DMS114 treated with DMSO at 0.1 percent for 48 hours (cell line): ENCODE results near the gene CD200.
"Not testable (repeated sequence)": the region's sequence is repeated elsewhere in the genome, so short reads cannot be mapped to it uniquely, and the experiment has no call there.

Source experiments
- DNase-seq: peaks from one replicate; lab custom pipeline; 2025; ENCODE audit not compliant: unreplicated experiment; lab: John Stamatoyannopoulos, UW

Gene CD200

DNA sequence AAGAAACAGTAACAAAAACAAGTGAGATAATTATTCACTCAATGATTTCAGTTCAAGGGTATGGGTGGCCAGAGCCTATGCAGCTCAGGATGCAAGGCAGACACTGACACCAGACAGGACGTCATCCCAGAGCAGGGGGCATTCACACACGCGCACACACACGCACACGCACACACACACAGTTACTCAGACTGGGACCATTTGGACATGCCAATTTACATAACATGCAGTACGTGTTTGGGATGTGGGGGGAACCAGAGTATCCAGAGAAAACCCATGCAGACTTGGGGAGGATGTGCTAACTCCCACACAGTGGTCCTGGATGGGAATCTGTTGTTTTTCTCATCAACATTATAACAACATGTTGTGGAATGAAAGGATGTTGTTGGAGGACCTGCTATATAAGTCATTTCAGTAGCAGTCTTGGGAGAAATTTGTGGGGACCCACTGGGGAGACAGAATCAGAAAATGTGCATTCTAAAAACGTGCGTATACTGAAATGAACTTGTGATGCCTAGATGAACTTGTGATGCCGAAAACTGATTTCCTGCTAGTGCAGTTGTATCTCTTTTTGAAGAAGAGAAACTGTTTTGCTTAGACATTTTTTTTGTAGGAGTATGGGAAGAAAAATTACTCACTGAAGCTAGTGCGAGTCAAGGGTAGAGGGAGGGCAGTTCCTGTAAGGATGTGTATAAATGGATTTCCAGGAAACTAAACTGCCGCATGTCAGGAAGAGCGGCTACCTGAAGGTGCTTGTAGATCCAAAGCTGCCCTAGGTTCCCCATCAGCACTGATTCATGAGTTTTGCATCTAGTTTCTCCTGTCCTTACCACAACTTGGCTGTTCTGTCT lies 25.2 kb downstream of the CD200 start:
- DNase-seq: no peak

DNA sequence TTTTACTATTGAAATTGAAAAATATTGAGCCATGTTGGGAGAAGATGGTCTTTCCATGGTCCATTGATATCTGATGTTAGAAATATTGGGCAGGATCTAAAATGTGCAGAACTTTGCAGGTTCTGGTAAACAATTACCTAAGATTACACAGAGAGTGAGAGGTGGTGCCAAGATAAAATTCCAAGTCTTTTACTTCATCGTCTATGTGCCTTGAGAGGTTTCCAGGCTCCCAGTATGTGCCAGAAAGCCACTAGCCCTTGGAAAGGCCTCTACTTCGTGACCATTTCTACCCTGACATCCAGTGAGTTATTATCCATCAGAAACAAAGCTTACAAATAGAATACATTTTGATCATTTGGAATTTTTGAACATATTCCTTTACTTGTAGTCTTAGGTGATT lies 27.6 kb downstream of the CD200 start:
- no peak for DNase-seq

DNA sequence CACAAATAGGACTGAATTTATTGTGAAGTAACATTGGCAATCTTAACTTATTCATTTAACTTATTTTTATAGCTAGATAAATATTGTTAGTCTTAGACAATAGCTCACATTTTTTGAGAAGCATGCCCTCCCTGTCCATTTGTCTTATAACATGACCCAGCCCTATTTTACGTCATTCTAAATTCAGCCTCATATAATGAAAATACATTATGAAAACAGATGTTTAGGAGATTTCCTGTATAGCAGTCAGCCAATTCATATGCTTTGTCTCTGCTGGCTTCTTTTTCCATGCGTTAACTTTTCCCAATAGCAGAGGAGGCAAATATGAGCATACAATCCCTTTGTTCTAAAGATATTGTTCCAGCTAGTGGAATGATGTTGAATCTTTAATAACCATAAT lies 29.3 kb downstream of the CD200 start:
- no peak for DNase-seq

DNA sequence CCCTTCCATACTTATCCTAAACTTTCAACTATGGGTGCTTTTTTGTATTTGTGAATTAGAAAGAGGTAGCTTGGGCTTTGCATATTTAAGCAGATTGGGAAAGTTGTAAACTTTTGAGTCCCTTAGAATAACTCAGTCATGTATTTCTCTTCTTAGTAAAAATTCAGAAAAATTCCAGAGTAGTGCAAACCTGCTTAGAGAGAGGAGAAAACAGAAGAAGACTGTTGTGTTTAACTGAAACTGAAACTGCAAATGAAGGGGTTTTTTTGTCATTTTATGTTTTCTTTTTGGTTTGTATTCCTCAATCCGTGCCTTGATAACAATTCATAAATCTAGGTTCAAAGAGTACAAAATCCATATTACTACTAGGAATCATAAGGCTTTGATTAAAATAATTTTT lies 31.3 kb downstream of the CD200 start:
- DNase-seq: no peak

DNA sequence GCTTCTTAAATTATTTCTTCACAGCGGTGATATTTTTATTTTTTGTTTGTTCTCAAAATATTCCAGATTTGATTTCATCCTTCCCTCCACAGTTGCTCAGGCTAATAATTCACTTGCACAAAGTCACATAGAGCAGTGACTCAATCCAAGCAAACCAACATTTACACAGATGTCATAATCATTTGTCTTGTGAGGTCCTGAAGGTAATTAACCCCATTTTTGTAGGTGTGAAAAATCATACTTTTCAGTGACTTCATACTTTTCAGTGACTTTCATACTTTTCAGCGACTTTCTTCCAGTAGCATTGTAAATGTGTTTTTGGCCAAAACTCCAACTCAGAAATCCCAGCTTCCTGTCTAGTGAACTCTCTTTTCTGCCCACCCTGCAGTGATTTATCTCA lies 32.1 kb downstream of the CD200 start:
- no peak for DNase-seq

DNA sequence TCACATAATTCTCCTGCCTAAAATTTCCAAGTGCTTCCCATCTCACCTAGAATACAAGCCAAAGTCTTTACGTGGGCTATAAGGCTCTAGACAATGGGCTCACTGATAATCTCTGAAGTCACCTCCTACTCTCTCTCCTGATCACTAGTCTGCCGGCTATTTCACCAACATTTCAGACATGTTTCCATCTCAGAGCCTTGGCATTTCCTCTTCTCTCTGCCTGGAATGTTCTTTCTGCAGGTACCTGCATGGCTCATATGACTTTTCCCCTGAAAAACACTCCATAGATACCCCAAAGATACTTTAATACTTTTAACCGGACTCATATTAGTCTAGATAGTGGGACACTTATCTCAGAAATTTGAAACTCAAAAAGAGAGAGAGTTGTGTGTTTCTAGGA lies 32.7 kb downstream of the CD200 start:
- DNase-seq: no peak

DNA sequence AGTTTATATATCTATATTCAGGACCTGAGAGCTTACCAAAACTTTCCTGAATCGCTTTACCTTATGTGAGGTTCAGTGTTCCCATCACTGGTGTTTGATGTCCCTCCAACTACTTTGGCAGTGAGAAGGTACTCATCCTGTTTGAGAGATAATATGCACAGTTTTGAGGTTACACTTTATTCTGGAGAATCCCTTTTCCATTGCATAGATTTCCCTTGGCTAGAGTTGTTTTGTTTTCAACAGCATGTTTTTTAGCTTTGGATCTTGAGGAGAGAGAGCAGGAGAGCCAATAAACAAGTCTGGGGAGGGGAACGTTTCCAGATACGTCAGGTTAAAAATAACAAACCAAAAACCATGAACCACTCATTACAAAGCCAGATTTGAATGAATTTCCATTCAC lies 33.6 kb downstream of the CD200 start:
- DNase-seq: no peak

DNA sequence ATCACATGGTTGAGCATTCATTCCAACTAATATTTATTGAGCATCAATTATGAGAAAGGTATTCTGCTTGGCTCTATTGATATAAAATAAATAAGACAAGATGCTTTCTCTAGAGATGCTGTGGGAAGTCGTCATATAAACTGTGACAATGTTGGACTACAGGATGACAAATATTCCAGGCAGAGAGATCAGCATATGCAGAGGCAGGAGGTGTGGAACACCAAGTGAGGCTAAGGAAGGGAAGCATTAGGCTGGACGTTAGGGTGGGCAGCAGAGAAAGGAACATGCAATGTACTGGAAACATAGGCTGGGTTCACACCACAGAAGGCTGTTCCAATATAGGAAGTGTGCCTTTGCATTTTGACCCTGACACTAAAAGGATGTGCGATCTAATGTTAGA lies 38.6 kb downstream of the CD200 start:
- no peak for DNase-seq

DNA sequence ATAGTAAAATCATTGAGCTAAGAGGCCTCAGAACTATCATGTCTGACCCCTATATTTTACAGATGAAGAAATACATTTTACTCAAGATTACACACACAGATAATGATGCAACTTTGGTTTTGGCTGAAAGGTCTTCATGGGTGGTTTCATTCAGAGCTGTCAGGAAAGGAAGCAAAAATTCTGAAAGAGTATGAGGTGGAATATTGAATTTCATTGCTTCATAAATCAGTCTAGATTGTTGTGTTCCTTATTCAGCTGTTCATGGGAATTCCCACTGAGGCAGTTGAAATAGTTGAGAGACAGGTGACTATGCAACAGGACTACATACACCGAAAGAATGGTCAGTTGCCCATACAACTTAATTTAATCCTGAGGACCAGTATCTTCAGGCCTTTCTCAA lies 39.4 kb downstream of the CD200 start:
- no peak for DNase-seq

DNA sequence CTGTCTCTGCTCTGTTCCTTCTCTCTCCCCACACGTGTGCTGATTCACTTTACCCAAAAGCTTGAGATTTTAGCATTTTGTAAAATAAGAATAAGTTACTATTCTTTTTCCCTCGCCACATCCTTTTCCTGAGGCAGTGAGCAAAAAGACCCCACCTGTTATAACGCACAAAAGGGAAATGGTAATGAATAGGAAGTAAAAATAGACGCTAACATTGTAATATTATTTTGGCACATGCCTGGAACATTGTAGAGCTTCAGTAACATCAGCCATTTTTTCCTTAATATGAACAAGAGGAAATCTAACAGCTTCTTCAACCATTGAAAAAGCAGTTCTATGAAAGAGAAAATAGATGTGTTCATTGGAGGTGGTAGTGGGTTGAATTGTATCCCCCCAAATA lies 40.5 kb downstream of the CD200 start:
- no peak for DNase-seq

DNA sequence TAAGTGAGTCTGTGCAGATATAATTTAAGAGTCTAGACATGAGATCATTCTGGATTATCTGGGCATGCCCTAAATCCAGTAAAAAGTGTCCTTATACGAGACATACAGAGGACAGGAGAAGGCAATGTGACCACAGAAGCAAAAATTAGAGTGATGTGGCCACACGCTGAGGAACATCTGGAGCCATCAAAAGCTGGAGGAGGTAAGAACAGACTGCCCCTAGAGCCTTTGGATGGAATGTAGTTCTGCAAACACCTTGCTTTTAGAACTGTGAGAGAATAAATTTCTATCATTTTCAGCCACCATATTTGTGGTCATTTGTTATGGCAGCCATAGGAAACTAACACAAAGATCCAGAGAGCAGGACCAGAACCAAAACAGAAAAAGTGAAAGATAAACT lies 41.0 kb downstream of the CD200 start:
- DNase-seq: no peak

DNA sequence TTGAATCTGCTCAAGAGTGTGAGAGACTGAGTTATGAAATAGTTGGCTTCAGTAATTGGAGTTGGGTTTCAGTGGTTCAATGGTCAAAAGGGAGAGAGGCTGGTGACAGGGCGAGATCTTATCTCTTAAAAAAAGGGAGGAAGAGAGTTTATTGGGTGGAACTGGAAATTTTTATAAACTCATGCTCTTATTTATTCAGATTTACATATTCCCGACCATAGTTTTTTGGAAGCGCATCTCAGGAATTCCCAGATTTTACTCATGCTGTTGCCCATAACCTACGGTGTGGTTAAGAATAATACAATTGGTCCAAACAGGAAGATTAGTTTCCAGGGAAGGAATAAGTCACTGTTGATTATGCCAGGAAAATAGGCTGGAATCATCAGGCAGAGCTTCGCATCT lies 41.4 kb downstream of the CD200 start:
- DNase-seq: no peak

DNA sequence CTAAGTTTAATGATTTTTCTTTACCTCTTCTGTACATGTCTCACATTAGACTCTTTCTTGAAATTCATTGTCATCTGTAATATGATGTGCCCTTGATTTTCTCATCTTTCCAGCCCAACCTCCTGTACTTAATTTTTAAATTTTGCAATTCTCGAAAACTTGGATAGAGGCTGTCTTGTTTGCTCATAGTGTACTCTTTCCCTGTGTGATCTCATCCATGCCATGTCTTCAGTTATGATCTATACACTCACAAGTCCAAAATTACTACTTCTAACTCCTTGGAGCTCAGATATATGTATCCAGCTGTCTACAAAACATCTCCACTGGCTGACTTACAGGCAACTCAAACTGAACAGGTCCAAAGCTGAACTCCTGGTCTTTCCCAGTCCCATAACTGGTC lies 42.2 kb downstream of the CD200 start:
- no peak for DNase-seq

DNA sequence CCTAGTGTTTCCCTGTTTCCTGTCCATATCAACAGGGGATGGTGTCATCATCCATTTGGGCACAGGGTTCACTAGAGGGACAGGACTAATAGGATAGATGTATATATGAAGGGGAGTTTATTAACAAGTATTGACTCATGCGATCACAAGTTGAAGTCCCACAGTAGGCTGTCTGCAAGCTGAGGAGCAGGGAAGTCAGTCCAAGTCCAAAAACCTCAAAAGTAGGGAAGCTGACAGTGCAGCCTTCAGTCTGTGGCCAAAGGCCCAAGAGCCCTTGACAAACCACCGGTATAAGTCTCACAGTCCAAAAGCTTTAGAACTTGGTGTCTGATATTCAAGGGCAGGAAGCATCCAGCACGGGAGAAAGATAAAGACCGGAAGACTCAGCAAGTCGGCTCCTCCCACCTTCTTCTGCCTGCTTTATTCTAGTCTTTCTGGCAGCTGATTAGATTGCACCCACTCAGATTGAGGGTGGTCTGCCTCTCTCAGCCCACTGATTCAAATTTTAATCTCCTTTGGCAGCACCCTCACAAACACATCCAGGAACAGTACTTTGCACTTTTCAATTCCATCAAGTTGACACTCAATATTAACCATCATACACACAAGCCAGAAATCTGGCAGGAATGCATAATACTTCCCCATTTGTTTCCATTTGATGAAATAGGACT lies 43.4 kb downstream of the CD200 start:
- DNase-seq: no peak

DNA sequence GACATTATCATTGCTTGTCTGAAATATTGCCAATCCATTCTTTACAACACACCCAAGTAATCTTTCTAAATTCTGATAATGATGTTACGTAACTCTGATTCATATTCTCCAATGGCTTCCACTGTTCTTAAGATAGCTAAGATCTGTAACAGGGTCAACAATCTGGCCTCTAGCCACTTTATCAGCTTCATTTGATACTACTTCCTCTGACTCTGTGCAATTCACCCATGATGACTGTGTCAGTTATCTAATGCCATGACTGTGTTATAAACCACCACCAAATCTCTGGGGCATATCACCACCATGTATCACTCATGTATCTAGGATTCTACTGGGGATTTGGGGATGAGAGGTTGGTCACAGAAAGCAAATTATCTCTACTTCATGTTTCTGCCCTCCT lies 44.0 kb downstream of the CD200 start:
- DNase-seq: no peak

DNA sequence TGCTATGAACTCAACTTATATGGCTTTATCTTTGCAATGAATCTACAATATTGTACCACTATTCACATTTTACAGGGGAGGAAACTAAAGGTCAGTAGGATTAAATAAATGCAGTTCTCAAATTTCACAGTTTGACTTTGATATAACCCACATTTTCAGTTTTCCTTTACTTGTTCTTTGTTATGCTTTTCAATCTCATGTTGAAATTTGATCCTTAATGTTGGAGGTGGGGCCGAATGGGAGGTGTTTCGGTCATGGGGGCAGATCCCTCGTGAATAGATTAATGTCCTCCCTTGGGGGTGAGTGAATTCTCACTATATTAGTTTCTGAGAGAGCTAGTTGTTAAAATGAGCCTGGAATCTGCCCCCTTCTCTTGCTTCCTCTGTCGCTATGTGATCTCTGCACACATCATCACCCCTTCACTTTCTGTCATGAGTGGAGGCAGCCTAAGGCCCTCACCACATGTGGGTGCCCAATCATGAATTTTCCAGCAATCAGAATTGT lies 44.7 kb downstream of the CD200 start:
- DNase-seq: no peak

DNA sequence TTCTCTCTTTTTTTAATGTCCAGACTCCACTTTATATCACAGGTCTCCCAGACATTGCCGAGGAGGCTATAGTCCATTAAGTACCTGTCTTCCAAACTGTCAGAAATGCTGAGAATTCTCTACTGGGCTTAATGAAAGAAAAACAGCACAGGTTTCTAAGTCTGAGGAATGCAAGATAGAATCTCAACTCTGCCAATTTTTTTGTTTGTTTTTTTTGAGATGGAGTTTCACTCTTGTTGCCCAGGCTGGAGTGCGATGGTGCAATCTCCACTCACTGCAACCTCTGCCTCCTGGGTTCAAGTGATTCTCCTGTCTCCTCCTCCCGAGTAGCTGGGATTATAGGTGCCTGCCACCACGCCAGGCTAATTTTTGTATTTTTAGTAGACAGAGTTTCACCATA lies 45.4 kb downstream of the CD200 start:
- not testable (repeated sequence) for DNase-seq

DNA sequence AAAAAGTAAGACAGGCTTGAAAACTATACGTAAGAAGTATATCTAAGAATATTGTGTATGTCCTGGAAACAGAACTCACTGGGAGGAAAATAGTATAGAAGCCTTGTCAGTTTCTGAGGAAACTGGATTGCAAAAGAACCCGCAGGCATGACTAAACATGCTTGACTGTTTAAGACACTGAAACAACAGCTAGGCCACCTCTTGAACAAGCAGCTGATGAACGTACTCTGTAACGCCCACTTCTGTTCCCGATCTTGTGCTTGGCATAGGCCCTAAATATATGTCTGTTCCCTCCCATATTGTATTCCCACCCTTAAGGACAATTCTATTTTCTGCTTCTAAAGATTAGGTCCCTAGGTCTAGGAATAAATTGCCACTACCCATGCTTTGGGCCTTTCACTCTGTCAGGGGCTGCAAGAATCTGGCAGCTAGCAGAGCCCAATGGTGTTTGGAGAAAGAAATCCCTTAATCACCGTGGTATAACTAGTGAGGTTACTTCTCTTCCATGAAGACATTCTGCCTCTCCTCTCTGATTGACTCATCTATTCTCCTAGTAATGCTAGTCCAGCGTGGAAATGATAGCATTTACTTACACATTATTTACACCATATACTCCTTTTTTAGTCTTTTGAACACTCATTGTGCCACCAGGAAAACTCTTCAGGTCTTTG lies 46.2 kb downstream of the CD200 start:
- no peak for DNase-seq

DNA sequence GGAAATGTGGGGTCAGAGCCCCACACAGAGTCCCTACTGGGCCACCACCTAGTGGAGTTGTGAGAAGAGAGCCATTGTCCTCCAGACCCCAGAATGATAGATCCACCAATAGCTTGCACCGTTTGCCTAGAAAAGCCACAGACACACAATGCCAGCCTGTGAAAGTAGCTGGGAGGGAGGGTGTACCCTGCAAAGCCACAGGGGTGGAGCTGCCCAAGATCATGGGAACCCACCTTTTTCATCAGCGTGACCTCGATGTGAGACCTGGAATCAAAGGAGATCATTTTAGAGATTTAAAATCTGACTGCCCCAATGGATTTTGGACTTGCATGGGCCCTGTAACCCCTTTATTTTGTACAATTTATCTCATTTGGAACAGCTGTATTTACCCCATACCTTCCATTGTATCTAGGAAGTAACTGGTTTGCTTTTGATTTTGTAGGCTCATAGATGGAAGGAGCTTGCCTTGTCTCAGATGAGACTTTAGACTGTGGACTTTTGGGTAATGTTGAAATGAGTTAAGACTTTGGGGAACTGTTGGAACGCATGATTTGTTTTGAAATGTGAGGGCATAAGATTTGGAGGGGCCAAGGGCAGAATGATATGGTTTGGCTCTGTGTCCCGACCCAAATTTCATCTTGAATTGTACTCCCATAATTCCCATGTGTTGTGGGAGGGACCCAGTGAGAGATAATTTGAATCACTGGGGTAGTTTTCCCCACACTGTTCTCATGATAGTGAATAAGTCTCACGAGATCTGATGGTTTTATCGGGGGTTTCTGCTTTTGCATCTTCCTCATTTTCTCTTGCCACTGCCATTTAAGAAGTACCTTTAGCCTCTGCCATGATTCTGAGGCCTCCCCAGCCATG lies 49.0 kb downstream of the CD200 start:
- no peak for DNase-seq

DNA sequence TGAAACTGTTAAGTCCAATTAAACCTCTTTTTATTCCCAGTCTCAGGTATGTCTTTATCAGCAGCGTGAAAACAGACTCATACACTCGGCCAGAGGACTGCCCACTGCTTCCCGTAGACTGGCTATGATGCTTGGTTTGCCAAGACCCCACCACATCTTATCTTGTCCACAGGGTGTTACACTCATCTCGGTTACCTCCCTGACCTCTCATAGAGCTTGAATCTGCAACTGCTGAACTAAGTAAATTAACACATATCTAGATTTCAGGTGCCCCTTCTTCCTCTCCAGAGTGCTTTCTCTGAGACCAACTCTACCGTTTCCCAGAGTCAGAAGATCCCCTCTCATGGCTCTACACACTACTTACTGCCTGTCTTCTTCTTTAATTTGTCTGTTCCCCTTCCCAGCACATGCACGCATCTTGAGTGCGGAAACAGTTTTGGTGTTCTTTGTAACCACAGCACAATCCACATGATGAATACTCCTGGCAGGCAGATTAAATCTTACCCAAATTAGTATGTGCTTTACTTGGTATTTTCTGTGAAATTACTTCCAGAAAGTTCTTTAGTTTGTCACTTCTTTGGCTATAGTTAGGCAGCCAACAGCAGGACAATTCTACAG lies 49.7 kb downstream of the CD200 start:
- DNase-seq: no peak

DNA sequence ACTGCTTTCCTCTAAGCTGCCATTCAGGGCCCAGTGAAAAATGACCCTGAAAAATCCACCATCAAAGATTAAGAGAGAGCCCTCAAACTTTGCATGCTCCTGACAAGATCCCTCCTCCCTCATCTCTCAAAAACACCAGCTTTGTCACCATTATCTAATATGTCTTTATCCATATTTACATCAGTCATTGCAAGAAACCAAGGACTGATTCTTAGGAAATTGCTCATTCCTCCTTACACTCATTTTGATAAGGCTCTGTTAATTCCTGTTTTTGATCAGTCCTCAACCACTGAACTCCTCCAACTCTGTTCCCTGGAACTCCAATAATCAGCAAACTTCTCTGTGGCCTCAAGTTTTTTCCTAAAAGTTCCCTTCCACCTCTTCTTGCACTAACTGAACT lies 51.8 kb downstream of the CD200 start:
- DNase-seq: no peak
